ENCODE measurements around the gene CEP112.
A peak's percentile ranks its signal among the peaks of the same experiment; 100 is the strongest.
"Not testable (repeated sequence)": the region's sequence is repeated elsewhere in the genome, so short reads cannot be mapped to it uniquely, and the experiment has no call there.

CEP112 gene

GRCh38 chr17:65823713-65824112, 368.2 kb downstream of the CEP112 start:
- DNase-seq (ENCODE audit: low read depth): no peak

GRCh38 chr17:65820811-65821210, 371.1 kb downstream of the CEP112 start:
- no peak for DNase-seq (ENCODE audit: low read depth)

GRCh38 chr17:65820306-65820705, 371.6 kb downstream of the CEP112 start:
- no peak for DNase-seq (ENCODE audit: low read depth)

- no peak for DNase-seq (ENCODE audit: low read depth)
Measured at GRCh38 chr17:65819810-65820209, 372.1 kb downstream of the CEP112 start.

- no peak for DNase-seq (ENCODE audit: low read depth)
Measured at GRCh38 chr17:65817951-65818350, 374.0 kb downstream of the CEP112 start.

- DNase-seq (ENCODE audit: low read depth): no peak
Measured at GRCh38 chr17:65814418-65814817, 377.5 kb downstream of the CEP112 start.

GRCh38 chr17:65813306-65813705, 378.6 kb downstream of the CEP112 start:
- DNase-seq (ENCODE audit: low read depth): no peak

- no peak for DNase-seq (ENCODE audit: low read depth)
Measured at GRCh38 chr17:65811043-65811442, 380.9 kb downstream of the CEP112 start.

GRCh38 chr17:65809366-65809765, 382.6 kb downstream of the CEP112 start:
- no peak for DNase-seq (ENCODE audit: low read depth)

- DNase-seq (ENCODE audit: low read depth): not testable (repeated sequence)
Measured at GRCh38 chr17:65808566-65808965, 383.4 kb downstream of the CEP112 start.

- no peak for DNase-seq (ENCODE audit: low read depth)
Measured at GRCh38 chr17:65807361-65807760, 384.6 kb downstream of the CEP112 start.

GRCh38 chr17:65801513-65801912, 390.4 kb downstream of the CEP112 start:
- DNase-seq (ENCODE audit: low read depth): no peak

GRCh38 chr17:65800655-65801054, 391.3 kb downstream of the CEP112 start:
- no peak for DNase-seq (ENCODE audit: low read depth)

GRCh38 chr17:65799869-65800268, 392.1 kb downstream of the CEP112 start:
- DNase-seq (ENCODE audit: low read depth): no peak

- DNase-seq (ENCODE audit: low read depth): no peak
Measured at GRCh38 chr17:65799454-65799853, 392.5 kb downstream of the CEP112 start.

- DNase-seq (ENCODE audit: low read depth): peak; percentile 13
Measured at GRCh38 chr17:65797809-65798208, 394.1 kb downstream of the CEP112 start.

- no peak for DNase-seq (ENCODE audit: low read depth)
Measured at GRCh38 chr17:65797101-65797500, 394.8 kb downstream of the CEP112 start.

- no peak for DNase-seq (ENCODE audit: low read depth)
Measured at GRCh38 chr17:65794572-65794971, 397.4 kb downstream of the CEP112 start.

GRCh38 chr17:65790241-65790640, 401.7 kb downstream of the CEP112 start:
- DNase-seq (ENCODE audit: low read depth): no peak

GRCh38 chr17:65787503-65787902, 404.4 kb downstream of the CEP112 start:
- no peak for DNase-seq (ENCODE audit: low read depth)

- no peak for DNase-seq (ENCODE audit: low read depth)
Measured at GRCh38 chr17:65786479-65786878, 405.5 kb downstream of the CEP112 start.

GRCh38 chr17:65785109-65785508, 406.8 kb downstream of the CEP112 start:
- DNase-seq (ENCODE audit: low read depth): no peak

GRCh38 chr17:65783845-65784334, 408.0 kb downstream of the CEP112 start:
- DNase-seq (ENCODE audit: low read depth): no peak

GRCh38 chr17:65782104-65782706, 409.7 kb downstream of the CEP112 start:
- not testable (repeated sequence) for DNase-seq (ENCODE audit: low read depth)
